ENCODE results near the gene CDH4.

- no peak for TF ChIP-seq CTCF (IDR thresholded peaks at IDR 0.05; ENCODE audit: insufficient read depth, low read depth, low read length)
- no peak for TF ChIP-seq EZH2 (IDR thresholded peaks at IDR 0.05; ENCODE audit: insufficient read depth, low read length)
These were observed 275.6 kb downstream of the CDH4 start for GRCh38 chr20:61527626-61528025.

Data from astrocyte (in vitro differentiated cells and primary cell).